Keratinocyte (primary cell): Measurements from ENCODE around the gene KMT2A.

Experiments used
- CTCF ChIP-seq, 3 experiments: IDR thresholded peaks in 1 of 3; conservative IDR thresholded peaks in 1 of 3; optimal IDR thresholded peaks in 1 of 3; 2 replicates in 2 of 3; 3 replicates in 1 of 3; pipeline versions ENCODE3 to v1.5.1; 2011; ENCODE audit warnings: low read length in 3 of 3, mild to moderate bottlenecking in 3 of 3, moderate library complexity in 2 of 3, control low read depth in 1 of 3, inconsistent platforms in 1 of 3; ENCODE audit not compliant: insufficient read depth in 2 of 3; ENCODE audit errors: extremely low read depth in 1 of 3
- EZH2 ChIP-seq: IDR thresholded peaks from one replicate; pipeline ENCODE4 v1.6.1; 2012; ENCODE audit warnings: inconsistent platforms, mild to moderate bottlenecking, low read length, moderate library complexity

- TF ChIP-seq EZH2 (no peak), CTCF (optimal IDR thresholded peaks at IDR 0.05 in 1 of 3, IDR thresholded peaks at IDR 0.05 in 1 of 3, conservative IDR thresholded peaks at IDR 0.05 in 1 of 3; ENCODE audit: extremely low read depth in 1 of 3, insufficient read depth in 2 of 3, low read length in 3 of 3) (no peak)
These were observed 101.2 kb downstream of the KMT2A start for GRCh38 chr11:118537409-118537980.
